Effector memory CD4-positive, alpha-beta T cell (primary cell): Measurements from ENCODE around the gene GOLT1A.

Experiments used
- DNase-seq, 3 donors: peaks; one replicate each; pipeline ENCODE4 v3.0.0-alpha.2; 2020
- H3K27ac ChIP-seq: 2 replicates; pipeline ENCODE4 v1.7.0; 2013; ENCODE audit warnings: mild to moderate bottlenecking, low read length, moderate library complexity; ENCODE audit not compliant: insufficient read depth, poor library complexity, severe bottlenecking
- H3K27me3 ChIP-seq: replicated peaks from 2 replicates; pipeline ENCODE4 v1.7.0; 2013; ENCODE audit warnings: mild to moderate bottlenecking, low read length; ENCODE audit not compliant: insufficient read depth, control insufficient read depth, poor library complexity, severe bottlenecking
- H3K36me3 ChIP-seq: 2 replicates; pipeline ENCODE4 v1.7.0; 2013; ENCODE audit warnings: mild to moderate bottlenecking, low read length, moderate library complexity; ENCODE audit not compliant: control insufficient read depth, insufficient read depth
- H3K4me1 ChIP-seq: 2 replicates; pipeline ENCODE4 v1.7.0; 2013; ENCODE audit warnings: low read length, mild to moderate bottlenecking; ENCODE audit not compliant: control insufficient read depth, insufficient read depth, poor library complexity, severe bottlenecking
- H3K4me3 ChIP-seq: 2 replicates; pipeline ENCODE4 v1.7.0; 2013; ENCODE audit warnings: low read length, low read depth, mild to moderate bottlenecking; ENCODE audit not compliant: insufficient read depth, poor library complexity, severe bottlenecking
- H3K9me3 ChIP-seq: 2 replicates; pipeline ENCODE4 v1.7.0; 2013; ENCODE audit warnings: mild to moderate bottlenecking, low read length, moderate library complexity; ENCODE audit not compliant: control insufficient read depth

The GOLT1A gene

GRCh38 chr1:204151552-204152309 lies 62.1 kb downstream of the GOLT1A start, which contains the start of gene ETNK2:
Gene ETNK2, minus strand, starts transcription at chr1:204152044. Its CDS starts 192 bp downstream, at chr1:204151852.
- Histone ChIP-seq H3K36me3 (no peaks in the 10 kb centered on the region), H3K27me3 (no peaks in the 10 kb centered on the region), H3K4me1 (peaks cover 10% of the 10 kb centered on the region), H3K9me3 (no peaks in the 10 kb centered on the region), H3K27ac (peak within 1 kb of the TSS; percentile 42), H3K4me3 (peak within 1 kb of the TSS; percentile 86)
- DNase-seq, result peak; percentile 53 to 61 (median 56)

GRCh38 chr1:204150702-204151551 lies 62.9 kb downstream of the GOLT1A start:
- no peaks in the 10 kb centered on the region for H3K36me3 ChIP-seq
- H3K9me3 ChIP-seq, result no peaks in the 10 kb centered on the region
- no peaks in the 10 kb centered on the region for H3K27me3 ChIP-seq
- H3K4me1 ChIP-seq, result peaks cover 10% of the 10 kb centered on the region
- peak overlapping the region; percentile 86 for H3K4me3 ChIP-seq
- peak overlapping the region; percentile 42 for H3K27ac ChIP-seq
- DNase-seq, result no peak

GRCh38 chr1:204149635-204150565 lies 63.9 kb downstream of the GOLT1A start:
- Histone ChIP-seq H3K27ac (no peak overlapping the region), H3K9me3 (no peaks in the 10 kb centered on the region), H3K4me3 (no peak overlapping the region), H3K36me3 (no peaks in the 10 kb centered on the region), H3K27me3 (no peaks in the 10 kb centered on the region), H3K4me1 (peaks cover 10% of the 10 kb centered on the region)
- DNase-seq, result no peak

GRCh38 chr1:204149107-204149506 lies 64.7 kb downstream of the GOLT1A start:
- Histone ChIP-seq H3K36me3 (no peaks in the 10 kb centered on the region), H3K4me1 (peaks cover 10% of the 10 kb centered on the region), H3K27me3 (no peaks in the 10 kb centered on the region), H3K9me3 (no peaks in the 10 kb centered on the region), H3K4me3 (no peak overlapping the region), H3K27ac (no peak overlapping the region)
- DNase-seq, result no peak
